ENCODE data around the gene TRIM2. TPM values are rescaled to one million over a fixed set of nuclear protein-coding genes. Genes with fewer than 3 reads are reported as not detected.

The TRIM2 gene
- total and polyA plus RNA-seq, 2 of the 8 experiments (the other 6 are each of a cell fraction or from before 2014, with no cell fraction given), result 34.0 to 59.8 TPM

GRCh38 chr4:153314915-153315314 lies 110.7 kb downstream of the TRIM2 start (continued):
- TF ChIP-seq SUZ12 (IDR thresholded peaks at IDR 0.05; ENCODE audit: low read length), result no peak
